Loucy (cell line): ENCODE measurements around the gene SLC4A3.

Experiments used
- H2AFZ ChIP-seq: fragments of 200-600 bp; sonication (generic); 2 replicates; pipeline ENCODE4 v1.6.0; 2016; ENCODE audit warnings: antibody characterized with exemption, mild to moderate bottlenecking, low read length, moderate library complexity
- H3F3A ChIP-seq: fragments of 200-600 bp; 2 replicates; pipeline ENCODE4 v1.6.0; 2016; ENCODE audit warnings: antibody characterized with exemption, low read depth, mild to moderate bottlenecking
- H3K27me3 ChIP-seq: fragments of 200-600 bp; sonication (generic); 2 replicates; pipeline ENCODE4 v1.6.1; 2014; ENCODE audit warnings: low read length, mild to moderate bottlenecking; ENCODE audit not compliant: insufficient read depth, poor library complexity, severe bottlenecking
- H3K36me3 ChIP-seq: fragments of 200-600 bp; sonication (generic); 2 replicates; pipeline ENCODE4 v1.6.1; 2016; ENCODE audit warnings: low read length; ENCODE audit not compliant: insufficient read depth
- H3K4me1 ChIP-seq: fragments of 200-600 bp; sonication (generic); 2 replicates; pipeline ENCODE4 v1.5.1; 2014; ENCODE audit warnings: low read length, mild to moderate bottlenecking; ENCODE audit not compliant: insufficient read depth, poor library complexity, severe bottlenecking
- H3K4me2 ChIP-seq: fragments of 200-600 bp; sonication (generic); 2 replicates; pipeline ENCODE4 v1.6.0; 2014; ENCODE audit warnings: antibody characterized with exemption, low read length, low read depth, mild to moderate bottlenecking; ENCODE audit not compliant: poor library complexity, severe bottlenecking
- H3K4me3 ChIP-seq: fragments of 200-600 bp; sonication (generic); 2 replicates; pipeline ENCODE4 v1.5.1; 2014; ENCODE audit warnings: low read length, mild to moderate bottlenecking, mixed read lengths; ENCODE audit not compliant: poor library complexity, severe bottlenecking
- H3K79me2 ChIP-seq: fragments of 200-600 bp; sonication (generic); 2 replicates; pipeline ENCODE4 v1.6.1; 2014; ENCODE audit warnings: low read length; ENCODE audit not compliant: insufficient read depth
- H3K9ac ChIP-seq: fragments of 200-600 bp; sonication (generic); 2 replicates; pipeline ENCODE4 v1.6.0; 2014; ENCODE audit warnings: mild to moderate bottlenecking, low read depth, low read length, moderate library complexity; ENCODE audit not compliant: poor library complexity, severe bottlenecking
- H3K9me2 ChIP-seq: fragments of 200-600 bp; sonication (generic); replicated peaks from 2 replicates; pipeline ENCODE4 v1.6.1; 2016; ENCODE audit warnings: low read depth, low read length, mixed read lengths
- H3K9me3 ChIP-seq: fragments of 200-600 bp; sonication (generic); 2 replicates; pipeline ENCODE4 v1.6.1; 2014; ENCODE audit warnings: mild to moderate bottlenecking, antibody characterized with exemption, low read length, low read depth; ENCODE audit not compliant: insufficient read depth
- H4K20me1 ChIP-seq: fragments of 200-600 bp; sonication (generic); 2 replicates; pipeline ENCODE4 v1.6.0; 2014; ENCODE audit warnings: antibody characterized with exemption, low read length, mild to moderate bottlenecking; ENCODE audit not compliant: insufficient read depth, poor library complexity, severe bottlenecking
- EZH2phosphoT487 ChIP-seq: fragments of 200-600 bp; IDR thresholded peaks from 2 replicates; pipeline ENCODE4 v1.6.1; 2018; ENCODE audit warnings: antibody characterized with exemption, mild to moderate bottlenecking, moderate library complexity, borderline replicate concordance
- TF ChIP-seq, protein P1 (sequence below): fragments of 200-600 bp; sonication (generic); conservative IDR thresholded peaks from 2 replicates; pipeline ENCODE4 v1.5.1; 2014; ENCODE audit warnings: mild to moderate bottlenecking, antibody characterized with exemption, low read length

SLC4A3 gene

DNA sequence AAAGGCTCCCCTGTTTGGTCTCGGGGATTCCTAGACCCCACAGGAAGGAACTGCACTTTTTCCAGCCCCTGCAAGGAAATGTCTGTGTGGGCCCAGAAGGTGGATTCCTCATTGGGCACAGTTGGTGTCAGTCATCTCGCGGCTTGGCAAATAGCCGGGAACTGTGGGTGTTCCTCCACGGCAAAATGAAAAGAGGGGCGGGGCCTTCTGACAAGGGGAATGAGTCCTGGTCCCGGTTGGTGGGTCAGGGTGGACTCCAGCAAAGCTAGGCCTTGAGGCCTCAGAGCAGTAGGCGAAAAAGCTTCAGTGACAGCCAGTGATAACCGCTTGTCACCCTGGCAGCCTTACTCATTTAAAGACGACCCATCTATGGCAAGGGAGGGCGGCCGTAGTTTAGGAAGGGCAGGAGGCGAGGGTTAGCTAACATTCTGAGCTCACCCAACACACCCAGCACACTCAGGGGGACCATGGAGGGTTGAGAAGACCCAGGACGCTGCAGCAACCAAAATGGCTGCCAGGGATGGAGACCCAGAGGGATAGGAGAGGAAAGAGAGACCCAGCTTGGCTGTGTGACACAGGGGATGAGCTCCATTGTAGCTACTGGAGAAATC lies 16.5 kb downstream of the SLC4A3 start:
- no peak overlapping the region for H3K9ac ChIP-seq
- no peaks in the 10 kb centered on the region for H3K9me2 ChIP-seq
- no peak overlapping the region for H3K4me3 ChIP-seq
- H3F3A ChIP-seq = no peaks in the 10 kb centered on the region
- H3K4me1 ChIP-seq = peaks cover 4% of the 10 kb centered on the region
- no peaks in the 10 kb centered on the region for H4K20me1 ChIP-seq
- H3K9me3 ChIP-seq = no peaks in the 10 kb centered on the region
- no peaks in the 10 kb centered on the region for H3K79me2 ChIP-seq
- TF ChIP-seq, protein P1, sequence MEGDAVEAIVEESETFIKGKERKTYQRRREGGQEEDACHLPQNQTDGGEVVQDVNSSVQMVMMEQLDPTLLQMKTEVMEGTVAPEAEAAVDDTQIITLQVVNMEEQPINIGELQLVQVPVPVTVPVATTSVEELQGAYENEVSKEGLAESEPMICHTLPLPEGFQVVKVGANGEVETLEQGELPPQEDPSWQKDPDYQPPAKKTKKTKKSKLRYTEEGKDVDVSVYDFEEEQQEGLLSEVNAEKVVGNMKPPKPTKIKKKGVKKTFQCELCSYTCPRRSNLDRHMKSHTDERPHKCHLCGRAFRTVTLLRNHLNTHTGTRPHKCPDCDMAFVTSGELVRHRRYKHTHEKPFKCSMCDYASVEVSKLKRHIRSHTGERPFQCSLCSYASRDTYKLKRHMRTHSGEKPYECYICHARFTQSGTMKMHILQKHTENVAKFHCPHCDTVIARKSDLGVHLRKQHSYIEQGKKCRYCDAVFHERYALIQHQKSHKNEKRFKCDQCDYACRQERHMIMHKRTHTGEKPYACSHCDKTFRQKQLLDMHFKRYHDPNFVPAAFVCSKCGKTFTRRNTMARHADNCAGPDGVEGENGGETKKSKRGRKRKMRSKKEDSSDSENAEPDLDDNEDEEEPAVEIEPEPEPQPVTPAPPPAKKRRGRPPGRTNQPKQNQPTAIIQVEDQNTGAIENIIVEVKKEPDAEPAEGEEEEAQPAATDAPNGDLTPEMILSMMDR = no peak
- no peak for TF ChIP-seq EZH2phosphoT487
- no peak overlapping the region for H2AFZ ChIP-seq
- H3K4me2 ChIP-seq = no peak overlapping the region
- no peaks in the 10 kb centered on the region for H3K36me3 ChIP-seq
- H3K27me3 ChIP-seq = no peaks in the 10 kb centered on the region

DNA sequence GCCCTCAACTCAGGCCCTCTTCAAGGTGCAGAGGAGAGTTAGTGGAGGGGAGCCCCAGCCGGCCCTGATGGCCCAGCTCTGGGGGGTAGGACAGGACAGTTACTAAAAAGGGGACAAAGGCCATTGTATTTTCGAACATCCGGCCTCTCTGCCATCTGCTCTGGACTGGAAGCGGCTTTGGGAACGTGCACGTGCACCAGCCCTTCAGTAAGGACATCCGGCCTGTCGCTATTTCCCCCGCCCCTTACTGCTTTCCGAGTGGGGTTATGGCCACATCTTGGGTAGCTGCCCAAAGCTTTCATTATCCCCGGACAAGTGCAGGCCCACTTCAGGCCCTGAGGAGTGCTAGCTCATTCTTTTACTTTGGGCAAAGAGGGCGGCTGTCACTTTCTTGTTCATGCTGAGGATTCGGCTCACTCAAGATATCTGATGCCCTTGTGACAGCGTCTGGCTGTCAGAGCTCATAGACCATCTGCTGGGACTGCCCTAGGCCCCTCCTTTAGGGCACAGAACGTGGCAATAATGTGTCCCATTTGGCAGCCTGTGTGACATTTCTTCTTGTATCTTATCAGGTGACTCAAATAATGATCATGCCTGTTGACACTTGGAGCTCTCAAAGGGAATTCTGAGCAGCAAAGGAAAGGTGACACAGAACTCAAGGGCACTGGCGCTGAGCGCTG lies 17.5 kb downstream of the SLC4A3 start:
- Histone ChIP-seq H3K27me3 (no peaks in the 10 kb centered on the region), H3K79me2 (no peaks in the 10 kb centered on the region), H3K36me3 (no peaks in the 10 kb centered on the region), H3F3A (no peaks in the 10 kb centered on the region), H3K4me1 (peaks cover 4% of the 10 kb centered on the region), H3K4me3 (no peak overlapping the region), H2AFZ (no peak overlapping the region), H3K4me2 (no peak overlapping the region), H3K9me2 (no peaks in the 10 kb centered on the region), H3K9ac (no peak overlapping the region), H4K20me1 (no peaks in the 10 kb centered on the region), H3K9me3 (no peaks in the 10 kb centered on the region)
- TF ChIP-seq, protein P1 = no peak
- no peak for TF ChIP-seq EZH2phosphoT487

GRCh38 chr2:219645631-219646527 lies 18.4 kb downstream of the SLC4A3 start:
- H3K79me2 ChIP-seq = no peaks in the 10 kb centered on the region
- no peak overlapping the region for H3K4me2 ChIP-seq
- H3K4me3 ChIP-seq = no peak overlapping the region
- no peak overlapping the region for H3K9ac ChIP-seq
- no peaks in the 10 kb centered on the region for H3K9me3 ChIP-seq
- H3K36me3 ChIP-seq = no peaks in the 10 kb centered on the region
- TF ChIP-seq, protein P1 = no peak
- no peak for TF ChIP-seq EZH2phosphoT487
- no peak overlapping the region for H2AFZ ChIP-seq
- no peaks in the 10 kb centered on the region for H3K9me2 ChIP-seq
- H3K4me1 ChIP-seq = peaks cover 4% of the 10 kb centered on the region
- no peaks in the 10 kb centered on the region for H4K20me1 ChIP-seq
- no peaks in the 10 kb centered on the region for H3F3A ChIP-seq
- H3K27me3 ChIP-seq = peaks cover 5% of the 10 kb centered on the region
